Transverse colon (tissue), 4 donors: ENCODE measurements around the gene JPH3.

ENCODE experiments used
- POLR2A ChIP-seq: fragments of 450-650 bp; IDR thresholded peaks from one replicate; pipeline ENCODE4 v1.6.1; 2016; ENCODE audit warnings: antibody characterized with exemption, mild to moderate bottlenecking, moderate library complexity
- POLR2AphosphoS5 ChIP-seq, 3 donors: sonication (generic); formaldehyde crosslinking; IDR thresholded peaks; one replicate each; pipeline ENCODE4 v1.6.1; 2016; ENCODE audit warnings: antibody characterized with exemption in 3 of 3
- TF ChIP-seq, protein P1 (sequence below), 5 experiments: fragments of 200-600 bp in 3 of 5; fragments of 450-650 bp in 2 of 5; sonication (generic) in 3 of 5; IDR thresholded peaks; 1 replicate in 2 of 5; 2 replicates in 3 of 5; pipeline ENCODE4 v1.5.1; 2016 to 2017; ENCODE audit warnings: antibody characterized with exemption in 5 of 5, inconsistent platforms in 3 of 5, mild to moderate bottlenecking in 2 of 5, moderate library complexity in 1 of 5

- no peak for TF ChIP-seq POLR2A
- TF ChIP-seq, protein P1, sequence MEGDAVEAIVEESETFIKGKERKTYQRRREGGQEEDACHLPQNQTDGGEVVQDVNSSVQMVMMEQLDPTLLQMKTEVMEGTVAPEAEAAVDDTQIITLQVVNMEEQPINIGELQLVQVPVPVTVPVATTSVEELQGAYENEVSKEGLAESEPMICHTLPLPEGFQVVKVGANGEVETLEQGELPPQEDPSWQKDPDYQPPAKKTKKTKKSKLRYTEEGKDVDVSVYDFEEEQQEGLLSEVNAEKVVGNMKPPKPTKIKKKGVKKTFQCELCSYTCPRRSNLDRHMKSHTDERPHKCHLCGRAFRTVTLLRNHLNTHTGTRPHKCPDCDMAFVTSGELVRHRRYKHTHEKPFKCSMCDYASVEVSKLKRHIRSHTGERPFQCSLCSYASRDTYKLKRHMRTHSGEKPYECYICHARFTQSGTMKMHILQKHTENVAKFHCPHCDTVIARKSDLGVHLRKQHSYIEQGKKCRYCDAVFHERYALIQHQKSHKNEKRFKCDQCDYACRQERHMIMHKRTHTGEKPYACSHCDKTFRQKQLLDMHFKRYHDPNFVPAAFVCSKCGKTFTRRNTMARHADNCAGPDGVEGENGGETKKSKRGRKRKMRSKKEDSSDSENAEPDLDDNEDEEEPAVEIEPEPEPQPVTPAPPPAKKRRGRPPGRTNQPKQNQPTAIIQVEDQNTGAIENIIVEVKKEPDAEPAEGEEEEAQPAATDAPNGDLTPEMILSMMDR (IDR thresholded peaks at IDR 0.05): no peak
- no peak for TF ChIP-seq POLR2AphosphoS5 (IDR thresholded peaks at IDR 0.05)
These were observed 143.9 kb downstream of the JPH3 start for GRCh38 chr16:87746178-87746577.
